Measurements from ENCODE around the gene ATRX. TPM values are rescaled to one million over a fixed set of nuclear protein-coding genes. Genes with fewer than 3 reads are reported as not detected.
"Not testable (repeated sequence)": the region's sequence is repeated elsewhere in the genome, so short reads cannot be mapped to it uniquely, and the experiment has no call there.

ATRX gene
- total and polyA plus RNA-seq, 12 donors = 10.3 to 101 (median 67.1) TPM

GRCh38 chrX:77776659-77777058 is 9.4 kb downstream of the ATRX start:
- 33 to 49% (median 41%) methylated on average over 2 of the region's 2 CpGs for WGBS, 4 donors
- Histone ChIP-seq H3K4me3 (no peak overlapping the region), H3K9me3 (replicated peaks in 1 of 3) (no peaks in the 10 kb centered on the region), H3K27ac (no peak overlapping the region), H3K36me3 (replicated peaks in 1 of 2) (no peaks in the 10 kb centered on the region), H3K4me1 (replicated peaks in 1 of 2) (peaks cover 0 to 5% of the 10 kb centered on the region in 2 donors), H3K27me3 (no peaks in the 10 kb centered on the region)
- intact Hi-C loops (cut with DNase I) = no loop called here
- DNase-seq = no peak
- TF ChIP-seq CTCF (IDR thresholded peaks at IDR 0.05) = no peak
- no peak for TF ChIP-seq POLR2A (IDR thresholded peaks at IDR 0.05)

GRCh38 chrX:77771601-77772000 is 14.4 kb downstream of the ATRX start:
- intact Hi-C loops (cut with DNase I) = no loop called here
- H3K36me3 ChIP-seq (replicated peaks in 1 of 2) = no peaks in the 10 kb centered on the region
- H3K4me1 ChIP-seq (replicated peaks in 1 of 2) = no peaks in the 10 kb centered on the region
- no peak for DNase-seq
- no peak overlapping the region for H3K4me3 ChIP-seq
- WGBS, 4 donors = 62 to 90% (median 76%) methylated on average over 1 of the region's 1 CpG
- no peak overlapping the region for H3K27ac ChIP-seq
- H3K9me3 ChIP-seq (replicated peaks in 1 of 3) = no peaks in the 10 kb centered on the region
- TF ChIP-seq POLR2A (IDR thresholded peaks at IDR 0.05) (no peak), CTCF (IDR thresholded peaks at IDR 0.05) (no peak)
- no peaks in the 10 kb centered on the region for H3K27me3 ChIP-seq

GRCh38 chrX:77768787-77769186 is 17.2 kb downstream of the ATRX start:
- no peak for TF ChIP-seq CTCF (IDR thresholded peaks at IDR 0.05)
- TF ChIP-seq POLR2A (IDR thresholded peaks at IDR 0.05) = no peak
- no peaks in the 10 kb centered on the region for H3K4me1 ChIP-seq (replicated peaks in 1 of 2)
- intact Hi-C loops (cut with DNase I) = no loop called here
- H3K4me3 ChIP-seq = no peak overlapping the region
- no peak for DNase-seq
- H3K36me3 ChIP-seq (replicated peaks in 1 of 2) = no peaks in the 10 kb centered on the region
- H3K9me3 ChIP-seq (replicated peaks in 1 of 3) = no peaks in the 10 kb centered on the region
- WGBS, 4 donors = 60 to 80% (median 76%) methylated on average over 1 to 2 of the region's 2 CpGs
- no peaks in the 10 kb centered on the region for H3K27me3 ChIP-seq
- no peak overlapping the region for H3K27ac ChIP-seq

- intact Hi-C loops (cut with DNase I); H3K27ac ChIP-seq: not testable (repeated sequence)
- WGBS, 4 donors = 96% methylated on average over 22 to 23 of the region's 33 CpGs; no CpG with 5 or more reads in 2 of the 4 donors
These were observed 19.8 kb downstream of the ATRX start for GRCh38 chrX:77766212-77766611.

GRCh38 chrX:77755561-77755960 is 30.5 kb downstream of the ATRX start:
- Histone ChIP-seq H3K27me3 (peaks cover 3% of the 10 kb centered on the region), H3K9me3 (replicated peaks in 1 of 3) (no peaks in the 10 kb centered on the region), H3K4me1 (replicated peaks in 1 of 2) (no peaks in the 10 kb centered on the region), H3K27ac (no peak overlapping the region), H3K36me3 (replicated peaks in 1 of 2) (no peaks in the 10 kb centered on the region), H3K4me3 (no peak overlapping the region)
- TF ChIP-seq CTCF (IDR thresholded peaks at IDR 0.05) (no peak), POLR2A (IDR thresholded peaks at IDR 0.05) (no peak)
- intact Hi-C loops (cut with DNase I) = no loop called here
- WGBS, 4 donors = 79 to 98% (median 93%) methylated on average over 2 to 6 of the region's 6 CpGs
- no peak for DNase-seq

More at GRCh38 chrX:77766212-77766611, 19.8 kb downstream of the ATRX start:
- H3K4me1 ChIP-seq (replicated peaks in 1 of 2); H3K36me3 ChIP-seq (replicated peaks in 1 of 2); DNase-seq; H3K4me3 ChIP-seq; H3K27me3 ChIP-seq; H3K9me3 ChIP-seq (replicated peaks in 1 of 3): not testable (repeated sequence)

- DNase-seq; H3K4me3 ChIP-seq; intact Hi-C loops (cut with DNase I); H3K27ac ChIP-seq; H3K27me3 ChIP-seq; H3K36me3 ChIP-seq (replicated peaks in 1 of 2); H3K4me1 ChIP-seq (replicated peaks in 1 of 2); H3K9me3 ChIP-seq (replicated peaks in 1 of 3): not testable (repeated sequence)
- WGBS, 4 donors = 88 to 100% (median 91%) methylated on average over 1 of the region's 1 CpG
These were observed 32.1 kb downstream of the ATRX start for GRCh38 chrX:77753942-77754341.

Measured in adrenal gland (tissue), 12 donors.